H1 (cell line): ENCODE results near the gene RBP3. TPM values are rescaled to one million over a fixed set of nuclear protein-coding genes. Genes with fewer than 3 reads are reported as not detected.

ENCODE experiments used
- ASH2L ChIP-seq: fragments of 200-600, 300-600 bp; sonication (generic); IDR thresholded peaks from one replicate; pipeline ENCODE4 v1.7.1; 2017; ENCODE audit warnings: low read length
- EGR1 ChIP-seq: IDR thresholded peaks from 2 replicates; pipeline ENCODE4 v1.6.1; 2011; ENCODE audit warnings: low read depth, low read length, borderline replicate concordance
- HDAC2 ChIP-seq, 2 experiments: fragments of 300-600 bp in 1 of 2; sonication (generic) in 1 of 2; IDR thresholded peaks; 2 replicates each; pipeline ENCODE4 v1.6.1; 2011 to 2012; ENCODE audit warnings: low read depth in 2 of 2, low read length in 2 of 2, mild to moderate bottlenecking in 2 of 2, moderate library complexity in 2 of 2, borderline replicate concordance in 1 of 2, inconsistent platforms in 1 of 2
- MAX ChIP-seq: IDR thresholded peaks from 2 replicates; pipeline ENCODE4 v1.6.1; 2012; ENCODE audit warnings: inconsistent platforms
- NRF1 ChIP-seq: IDR thresholded peaks from 2 replicates; pipeline ENCODE4 v1.6.1; 2011; ENCODE audit warnings: mild to moderate bottlenecking, low read depth, low read length, improper control_type of control experiment
- RBBP5 ChIP-seq: IDR thresholded peaks from 2 replicates; pipeline ENCODE4 v1.7.1; 2012; ENCODE audit warnings: low read depth, mild to moderate bottlenecking, inconsistent platforms, low read length, moderate library complexity, borderline replicate concordance
- TAF1 ChIP-seq: IDR thresholded peaks from 2 replicates; pipeline ENCODE4 v1.6.1; 2011; ENCODE audit warnings: mild to moderate bottlenecking, low read depth, low read length
- TCF12 ChIP-seq: IDR thresholded peaks from 2 replicates; pipeline ENCODE4 v1.6.1; 2011; ENCODE audit warnings: low read depth, mild to moderate bottlenecking, low read length
- polyA plus RNA-seq, 7 experiments: library from polyadenylated mRNA; depleted of rRNA in 3 of 7; stranded (reverse) in 5 of 7; unstranded in 2 of 7; fragments of >200 nt in 5 of 7; fragments of 200-250 nt in 2 of 7; gene quantifications; 1 replicate in 5 of 7; 2 replicates in 1 of 7; 4 replicates in 1 of 7; pipeline versions ENCODE4 v1.2.1 to v1.2.3, GENCODE V29; 2011 to 2013; ENCODE audit warnings: missing spikeins in 2 of 7, mixed read lengths in 2 of 7
- total RNA-seq: library from RNA; stranded (reverse); fragmentation: NEBNext Ultra II Directional; extraction: Animal tissue kit (Norgen Biotek cat#: 25700); gene quantifications from 2 replicates; pipeline ENCODE4 v1.2.1, GENCODE V29; 2021

RBP3 gene
- total and polyA plus RNA-seq, 2 of the 8 experiments (the other 6 are each of a cell fraction or from before 2014, with no cell fraction given) = not detected

- no peak for TF ChIP-seq RBBP5
- no peak for TF ChIP-seq TCF12
- no peak for TF ChIP-seq NRF1
- TF ChIP-seq HDAC2 (IDR thresholded peaks at IDR 0.05; ENCODE audit: borderline replicate concordance in 1 of 2, low read depth in 2 of 2, low read length in 2 of 2) = no peak
- TF ChIP-seq TAF1 = no peak
- no peak for TF ChIP-seq EGR1
- TF ChIP-seq MAX = no peak
- TF ChIP-seq ASH2L = no peak
Observed at GRCh38 chr10:47358457-47358856, 10.3 kb downstream of the RBP3 start (continued).
